HG02763 (cell line): Measurements from ENCODE around the gene NR3C2.
"Not testable (repeated sequence)": the region's sequence is repeated elsewhere in the genome, so short reads cannot be mapped to it uniquely, and the experiment has no call there.

Experiments used
- ATAC-seq: cut with Tn5 transposase; IDR thresholded peaks from one replicate; pipeline ENCODE4 v1.9.1; 2021; ENCODE audit warnings: mild to moderate bottlenecking, moderate library complexity; ENCODE audit not compliant: unreplicated experiment

NR3C2 gene

DNA sequence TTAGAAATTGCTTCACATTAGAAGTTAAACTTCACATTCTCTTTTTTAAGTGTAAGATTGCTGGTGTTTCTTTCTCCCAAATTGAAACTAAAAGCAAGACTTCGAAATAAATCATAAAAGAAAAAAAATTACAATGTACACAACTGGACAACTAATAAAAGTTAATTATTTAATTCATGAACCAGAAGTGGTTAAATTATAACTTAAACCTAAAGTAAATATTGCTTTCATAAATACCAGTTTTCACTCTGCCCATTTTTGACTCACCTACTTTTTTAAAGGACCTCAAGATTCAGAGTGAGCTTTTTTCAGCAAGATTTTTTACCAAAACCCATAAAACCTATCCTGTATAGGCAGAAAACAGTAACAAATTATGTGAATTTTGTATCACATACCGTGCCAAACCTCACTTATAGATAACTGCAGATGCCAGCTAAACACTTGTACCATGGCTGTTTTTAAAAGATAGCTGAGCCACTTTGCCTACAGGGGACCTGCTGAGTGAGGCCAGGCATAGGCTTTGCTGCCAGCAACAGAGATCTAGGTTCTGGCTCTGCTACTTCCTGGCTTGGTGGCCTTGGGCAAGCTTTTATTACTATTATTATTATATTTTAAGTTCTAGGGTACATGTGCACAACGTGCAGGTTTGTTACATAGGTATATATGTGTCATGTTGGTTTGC lies 259.8 kb downstream of the NR3C2 start:
- ATAC-seq, result no peak

DNA sequence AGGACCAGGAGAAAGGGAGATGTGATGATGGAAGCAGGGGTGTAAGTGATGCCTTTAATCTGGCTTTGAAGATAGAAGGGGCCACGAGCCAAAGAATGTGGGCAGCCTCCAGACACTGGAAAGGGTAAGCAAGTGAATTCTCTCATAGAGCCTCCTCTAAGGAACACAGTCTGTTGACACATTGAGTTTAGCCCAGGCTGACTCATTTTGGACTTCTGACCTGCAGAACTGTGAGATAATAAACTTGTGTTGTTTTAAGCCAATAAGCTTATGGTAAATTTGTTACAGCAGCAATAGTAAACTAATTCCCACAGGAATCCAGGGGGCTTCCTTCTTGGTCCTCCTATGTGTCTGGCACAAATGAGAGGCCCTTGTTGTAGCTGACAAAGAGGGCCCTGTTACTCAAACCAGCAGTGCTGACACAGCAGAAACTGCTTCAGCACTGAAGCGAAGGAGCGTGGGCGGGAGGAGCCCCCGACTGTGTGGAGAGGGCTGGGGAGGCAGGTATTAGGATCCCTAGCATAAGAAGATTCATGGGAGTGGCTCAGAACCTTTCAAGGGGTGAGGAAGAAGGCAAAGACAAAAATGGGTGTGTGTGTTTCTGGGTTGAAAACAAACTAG lies 268.7 kb downstream of the NR3C2 start:
- no peak for ATAC-seq

DNA sequence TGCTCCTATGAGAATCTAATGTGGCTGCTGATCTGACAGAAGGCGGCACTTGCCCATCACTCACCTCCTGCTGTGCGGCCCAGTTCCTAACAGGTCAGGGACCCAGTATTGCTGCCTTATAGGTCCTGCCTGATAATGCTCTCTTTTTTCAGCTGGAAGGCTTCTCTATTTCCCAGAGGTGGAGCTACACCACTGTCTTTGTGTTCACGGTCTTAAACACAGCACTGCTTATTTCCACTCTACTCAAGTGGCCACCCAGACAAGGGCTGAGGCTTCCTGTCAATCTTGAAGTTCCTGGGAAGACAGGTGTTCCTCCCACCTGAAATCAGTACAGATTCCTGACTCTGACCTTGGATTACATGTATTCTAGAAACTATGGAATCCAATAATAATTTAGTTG lies 270.6 kb downstream of the NR3C2 start:
- no peak for ATAC-seq

DNA sequence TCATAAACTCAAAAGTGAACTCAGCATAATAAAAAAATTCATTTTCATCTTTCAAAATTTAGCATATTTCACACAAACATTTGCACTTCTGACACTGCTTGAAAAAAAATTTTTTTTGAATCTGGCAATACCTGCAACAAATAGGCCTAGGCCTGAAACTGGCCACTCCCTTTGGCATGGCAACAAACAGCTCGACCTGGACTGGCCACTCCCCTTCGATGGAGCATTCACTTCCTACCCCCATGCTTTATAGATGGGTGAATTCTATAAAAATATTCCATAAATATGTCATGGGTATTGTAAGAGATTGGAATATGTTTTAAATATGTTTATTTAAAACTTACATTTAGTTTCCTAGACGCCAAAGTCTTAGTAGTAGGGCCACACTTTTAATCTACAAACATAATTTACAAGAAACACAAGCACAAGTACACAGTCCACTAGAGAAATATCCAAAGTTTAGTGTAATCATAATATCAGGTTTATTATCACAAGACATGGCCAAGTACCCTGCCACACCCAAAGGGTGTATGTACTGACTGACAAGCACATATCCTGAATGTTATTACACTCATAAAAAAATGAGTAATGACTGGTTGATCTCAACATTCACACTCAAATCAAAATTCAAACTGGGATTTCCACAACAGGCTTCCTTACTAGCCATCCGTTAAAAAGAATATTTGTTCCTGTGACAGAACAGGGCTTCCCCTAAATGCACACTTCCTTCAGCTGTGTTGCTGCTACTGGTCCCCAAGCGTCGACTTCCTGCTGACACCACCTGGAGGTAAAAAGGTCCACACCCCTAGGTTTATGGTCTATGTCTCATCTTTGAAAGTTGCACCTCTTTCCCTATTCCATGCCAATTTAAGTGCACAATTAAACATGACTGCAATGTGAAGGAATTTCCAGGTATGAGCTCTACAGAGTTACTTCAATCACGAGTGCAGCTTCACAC lies 271.5 kb downstream of the NR3C2 start:
- no peak for ATAC-seq

DNA sequence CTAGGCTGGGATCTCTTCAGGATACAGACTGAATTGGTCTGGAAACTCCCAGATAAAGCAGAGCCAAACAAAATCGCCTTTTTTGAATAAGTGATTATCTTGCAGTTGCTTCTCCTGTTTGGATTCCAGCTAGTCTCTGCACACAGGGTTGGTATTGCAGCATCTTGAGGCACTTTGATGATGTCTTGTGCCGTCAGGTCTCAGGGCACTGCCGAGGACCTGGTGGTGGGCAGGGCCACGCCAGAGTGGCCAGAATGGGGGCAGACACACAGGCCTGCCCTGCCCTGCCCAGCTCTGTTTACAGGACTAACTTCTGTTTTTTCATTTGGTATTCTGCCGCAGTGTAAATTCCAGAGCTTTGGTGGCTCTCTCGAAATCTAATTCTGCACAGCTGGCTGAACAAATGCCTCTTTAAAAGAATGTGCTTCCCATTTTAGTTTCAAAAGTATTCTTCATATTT lies 276.1 kb downstream of the NR3C2 start:
- no peak for ATAC-seq

DNA sequence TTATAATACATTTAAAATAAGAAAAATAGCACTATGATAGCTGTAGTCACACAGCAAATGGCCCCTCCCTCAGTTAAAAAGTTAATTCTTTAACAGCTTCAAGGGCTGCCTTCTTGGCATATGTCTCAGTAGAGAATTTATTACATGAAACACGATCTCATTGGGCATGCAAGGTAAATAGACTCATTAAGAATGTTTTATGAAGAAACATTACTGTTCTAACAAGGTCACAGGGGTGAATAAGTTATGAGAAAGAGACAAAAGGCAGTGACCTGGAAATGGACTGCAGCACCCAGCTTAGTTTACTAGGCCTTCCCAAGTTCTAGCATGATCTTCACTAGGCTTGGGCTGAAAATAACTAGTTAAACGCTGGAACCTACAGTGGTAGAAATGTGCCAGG lies 277.7 kb downstream of the NR3C2 start:
- no peak for ATAC-seq

DNA sequence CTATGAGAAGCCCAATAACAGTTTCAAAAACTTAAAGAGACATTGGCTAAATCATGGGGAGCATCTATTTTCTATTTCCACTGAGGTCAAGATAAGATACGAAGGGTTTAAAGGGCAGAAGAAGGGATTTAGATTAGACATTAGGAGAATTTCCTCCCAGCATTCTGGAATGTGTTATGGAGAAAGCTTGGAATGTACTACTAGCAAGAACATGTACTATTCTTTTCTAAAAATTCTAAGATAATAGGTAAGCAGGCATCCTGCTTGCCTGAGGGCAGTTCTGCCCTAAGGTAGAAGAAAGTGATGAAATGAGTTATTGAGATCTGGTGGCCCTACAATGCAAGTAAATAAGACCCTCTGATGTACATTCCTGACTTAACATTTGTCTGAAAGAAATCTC lies 279.2 kb downstream of the NR3C2 start:
- ATAC-seq, result no peak

DNA sequence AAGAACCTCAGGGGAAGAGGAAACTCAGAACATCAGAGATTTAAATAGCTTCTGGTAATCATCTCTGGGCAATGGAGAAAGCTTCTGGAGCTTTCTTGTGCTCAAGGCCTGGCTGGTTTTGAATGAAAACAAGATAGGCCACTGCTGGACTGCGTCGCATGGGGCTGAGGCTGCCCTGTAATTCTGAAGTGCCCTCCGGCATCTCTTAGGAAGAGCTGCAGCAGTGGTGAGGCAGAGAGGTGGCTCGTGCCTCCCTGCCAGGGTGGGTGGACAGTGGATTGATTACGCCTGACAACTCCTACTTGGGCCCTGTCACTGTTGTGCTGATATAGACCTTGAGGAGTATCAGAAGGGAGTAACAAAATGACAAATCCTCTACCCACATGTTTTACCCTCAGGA lies 279.7 kb downstream of the NR3C2 start:
- no peak for ATAC-seq

DNA sequence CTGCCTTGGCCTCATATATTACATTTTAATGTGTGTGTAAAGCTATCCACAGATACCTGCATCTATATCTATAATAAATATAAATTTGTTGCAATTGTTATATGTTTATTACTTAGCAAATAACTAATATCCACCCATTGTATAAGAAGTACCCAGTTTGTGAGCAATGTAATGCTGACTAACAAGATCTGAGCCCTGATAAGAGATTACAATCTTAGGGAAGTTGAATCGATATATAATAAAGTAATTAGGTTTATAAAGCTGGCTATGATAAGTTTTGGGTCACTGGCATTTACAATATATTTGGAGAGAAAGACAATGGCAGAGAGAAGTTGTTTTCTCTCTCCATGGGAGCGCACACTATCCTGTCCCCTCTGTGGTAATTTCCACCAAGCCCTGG lies 280.6 kb downstream of the NR3C2 start:
- ATAC-seq, result no peak

DNA sequence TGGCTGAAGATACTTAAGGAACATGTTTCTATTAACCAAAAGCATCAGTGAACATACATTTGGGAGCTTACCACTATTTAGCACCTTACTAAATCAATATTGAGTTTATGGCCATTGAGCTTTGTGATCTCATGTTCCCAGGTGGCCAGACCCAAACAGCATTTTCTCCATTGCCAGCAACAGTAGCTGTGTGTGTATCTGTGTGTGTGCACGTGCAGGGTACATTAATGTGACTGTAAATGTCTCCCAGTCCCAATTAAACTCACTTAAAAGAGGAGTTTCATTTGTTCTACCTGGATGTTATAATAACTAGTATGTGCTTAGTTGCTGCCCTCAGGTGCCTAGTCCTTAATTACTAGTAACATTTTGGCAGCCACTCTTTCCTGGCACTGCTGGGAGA lies 282.4 kb downstream of the NR3C2 start:
- ATAC-seq, result no peak

DNA sequence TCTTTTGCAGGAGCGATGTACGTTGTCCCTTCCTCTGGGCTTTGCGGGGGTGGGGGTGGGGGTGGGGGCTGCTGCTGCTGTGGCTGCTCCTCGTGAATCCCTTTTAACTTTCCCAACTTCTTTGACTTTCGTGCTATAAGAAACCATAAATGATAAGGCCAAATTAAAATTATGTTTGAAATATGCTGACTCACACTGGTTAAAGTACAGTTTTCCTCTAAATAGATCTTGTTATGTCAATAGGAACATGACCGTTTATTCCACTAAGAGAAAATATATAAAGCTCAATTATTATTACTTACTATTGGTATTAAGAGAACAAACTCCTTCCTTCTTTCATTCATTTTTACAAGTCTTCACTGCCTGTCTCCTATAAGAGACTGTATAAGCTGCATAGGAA lies 287.4 kb downstream of the NR3C2 start:
- ATAC-seq, result no peak

DNA sequence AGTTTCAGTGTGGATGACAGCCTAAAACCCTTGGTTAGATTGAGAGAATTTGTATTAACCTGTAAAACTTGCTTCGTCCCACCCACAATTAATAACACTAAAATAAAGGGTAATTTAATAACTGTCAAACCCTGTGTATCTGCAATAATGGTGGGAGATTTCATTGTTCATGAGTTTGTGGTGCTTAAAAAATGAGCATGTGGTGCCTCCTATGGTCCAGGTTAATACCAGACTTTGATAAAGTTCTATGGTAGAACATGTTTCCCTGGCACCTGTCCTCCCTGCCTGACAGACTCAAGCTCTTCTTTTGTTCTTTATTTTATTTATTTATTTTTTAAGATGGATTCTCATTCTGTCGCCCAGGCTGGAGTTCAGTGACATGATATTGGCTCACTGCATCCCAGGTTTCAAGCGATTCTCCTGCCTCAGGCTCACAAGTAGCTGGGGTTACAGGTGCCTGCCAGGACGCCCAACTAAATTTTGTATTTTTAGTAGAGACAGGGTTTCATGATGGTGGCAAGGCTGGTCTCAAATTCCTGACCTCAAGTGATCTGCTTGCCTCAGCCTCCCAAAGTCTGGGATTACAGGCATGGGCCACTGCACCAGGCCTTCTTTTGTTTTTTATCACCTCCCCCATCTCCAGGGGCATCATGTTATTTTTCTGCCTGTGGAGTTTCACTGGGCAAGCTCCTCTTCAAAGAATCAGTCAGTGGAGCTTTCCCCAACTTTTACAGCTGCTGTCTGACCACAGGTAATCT lies 289.2 kb downstream of the NR3C2 start:
- ATAC-seq, result no peak

DNA sequence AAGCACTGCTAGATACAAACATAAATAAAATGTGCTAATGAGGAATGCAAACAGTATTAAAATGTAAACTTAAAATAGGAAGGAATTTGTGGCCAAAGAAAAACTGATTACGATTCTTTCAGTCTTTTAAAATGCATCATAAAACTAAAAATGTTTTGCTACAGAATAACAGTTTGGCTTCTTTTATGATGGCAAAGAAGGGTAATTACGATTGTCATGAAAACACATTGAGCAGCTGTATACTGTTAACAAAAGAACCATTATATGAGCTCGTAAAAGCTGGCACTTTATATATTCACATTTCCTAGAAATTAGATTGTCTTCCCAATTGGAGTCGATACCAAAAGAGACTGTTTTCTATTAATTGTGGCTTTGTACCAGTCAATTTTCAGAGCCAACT lies 290.4 kb downstream of the NR3C2 start:
- ATAC-seq, result no peak

DNA sequence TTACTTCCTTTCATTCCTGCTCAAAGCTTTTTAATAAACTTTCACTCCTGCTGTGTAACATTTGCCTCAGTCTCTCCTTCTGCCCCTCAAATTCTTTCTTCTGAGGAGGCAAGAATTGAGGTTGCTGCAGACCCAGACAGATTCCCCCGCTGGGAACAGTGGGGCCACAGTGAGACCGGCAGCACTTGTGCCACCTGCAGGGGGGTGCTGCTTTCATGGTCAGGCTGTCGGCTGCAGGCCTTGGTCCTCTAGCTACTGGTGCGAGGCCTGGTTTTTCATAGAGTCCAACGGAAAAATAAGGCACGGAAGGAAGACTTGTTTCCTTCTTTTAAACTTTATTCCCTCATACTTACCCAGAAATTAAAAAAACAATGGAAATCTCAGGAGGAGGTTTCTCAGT lies 296.7 kb downstream of the NR3C2 start:
- no peak for ATAC-seq

DNA sequence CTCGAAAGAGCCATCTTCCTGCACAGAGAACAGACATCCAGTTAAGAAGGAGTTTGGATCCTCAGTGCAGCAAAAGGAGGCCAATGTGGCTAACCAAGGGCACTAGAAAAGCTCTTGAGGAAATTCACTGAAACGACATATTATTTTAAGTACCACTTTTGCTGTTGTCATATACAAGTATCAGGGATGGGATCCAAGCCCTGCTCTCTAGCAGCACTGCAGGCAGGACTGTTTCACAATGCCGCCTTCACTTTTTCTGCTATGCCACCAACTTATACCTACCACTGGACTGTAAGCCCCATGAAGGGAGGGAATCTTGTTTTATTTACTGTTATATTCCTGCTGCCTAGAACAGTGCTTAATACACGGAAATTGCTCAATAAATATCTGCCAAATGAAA lies 299.0 kb downstream of the NR3C2 start:
- no peak for ATAC-seq

DNA sequence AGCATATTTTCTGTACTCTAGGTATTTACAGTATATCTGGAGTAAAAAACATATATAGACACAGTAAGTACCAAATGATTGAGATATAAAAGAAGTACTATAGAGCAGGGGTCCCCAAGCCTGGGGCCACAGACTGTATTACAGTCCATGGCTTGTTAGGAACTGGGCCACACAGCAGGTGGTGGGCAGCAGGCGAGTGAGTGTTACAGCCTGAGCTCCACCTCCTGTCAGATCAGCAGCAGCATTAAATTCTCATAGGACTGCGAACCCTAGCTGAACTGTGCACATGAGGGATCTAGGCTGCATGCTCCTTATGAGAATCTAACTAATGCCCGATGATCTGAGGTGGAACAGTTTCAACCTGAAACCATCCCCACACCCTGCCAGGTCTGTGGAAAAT lies 300.7 kb downstream of the NR3C2 start:
- ATAC-seq, result no peak

DNA sequence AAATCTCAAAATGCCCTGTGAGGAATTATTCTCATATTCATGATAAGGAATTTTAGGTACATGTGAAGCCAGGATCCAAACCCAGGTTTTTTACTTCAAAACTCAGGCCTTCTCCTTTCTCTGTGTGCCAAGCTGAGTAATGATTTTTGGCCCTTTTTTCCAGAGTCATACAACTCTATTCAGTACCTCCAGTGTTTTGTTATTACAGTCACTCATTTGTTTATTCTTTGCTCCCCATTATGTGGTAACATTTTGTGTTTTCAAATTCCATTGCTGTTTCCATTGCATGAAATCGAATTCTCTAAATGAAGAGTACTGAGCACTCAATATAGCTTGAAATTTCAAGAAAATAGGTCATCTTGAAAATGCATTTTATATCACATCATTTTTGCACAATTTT lies 315.4 kb downstream of the NR3C2 start:
- no peak for ATAC-seq

DNA sequence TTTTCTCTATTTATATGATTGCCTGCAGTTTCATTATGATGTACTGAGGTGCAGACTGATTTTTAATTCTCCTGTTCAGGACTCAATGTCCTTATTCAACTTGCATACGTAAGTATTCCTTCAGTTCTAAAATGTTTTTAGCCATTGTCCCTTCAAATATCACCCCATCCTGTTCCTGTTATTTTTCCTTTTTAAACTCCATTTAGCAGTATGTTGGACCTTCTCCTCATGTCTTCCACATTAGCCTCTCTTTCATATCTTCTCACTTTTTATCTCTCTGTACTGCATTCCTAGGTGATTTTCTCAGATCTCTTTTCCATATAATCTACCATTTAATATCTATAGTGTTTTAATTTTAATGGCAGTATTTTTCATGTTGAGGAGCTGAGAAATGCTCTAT lies 317.7 kb downstream of the NR3C2 start:
- ATAC-seq, result no peak

DNA sequence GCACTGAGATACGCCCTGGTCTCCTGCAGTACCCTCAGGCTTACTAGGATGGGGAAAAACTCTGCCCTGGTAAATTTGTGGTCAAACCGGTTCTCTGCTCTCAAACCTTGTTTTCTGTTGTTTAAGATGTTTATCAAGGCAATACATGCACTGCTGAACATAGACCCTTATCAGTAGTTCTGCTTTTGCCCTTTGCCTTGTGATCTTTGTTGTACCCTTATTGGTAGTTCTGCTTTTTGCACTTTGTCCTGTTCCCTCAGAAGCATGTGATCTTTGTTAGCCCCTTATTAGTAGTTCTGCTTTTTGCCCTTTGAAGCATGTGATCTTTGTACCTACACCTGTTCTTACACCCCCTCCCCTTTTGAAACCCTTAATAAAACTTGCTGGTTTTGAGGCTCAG lies 319.1 kb downstream of the NR3C2 start:
- not testable (repeated sequence) for ATAC-seq

DNA sequence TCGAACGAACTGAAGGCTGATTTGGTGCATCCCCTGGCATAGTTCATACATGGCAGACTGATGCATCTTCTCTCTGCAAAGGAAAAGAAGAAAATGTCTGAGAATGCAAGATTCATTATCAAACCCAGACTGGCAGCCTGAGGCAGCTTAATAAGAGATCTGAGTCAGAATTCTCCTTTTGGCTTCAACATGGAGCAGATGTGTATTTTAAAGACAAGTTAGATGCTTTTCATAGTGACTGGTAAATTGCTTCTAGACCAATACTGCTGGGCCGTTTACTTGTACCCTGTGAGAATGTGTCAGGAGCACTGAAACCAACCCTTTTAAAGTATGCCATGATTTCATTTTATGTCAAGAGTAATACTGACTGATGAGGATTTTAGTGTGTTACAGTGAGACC lies 322.0 kb downstream of the NR3C2 start:
- ATAC-seq, result no peak

DNA sequence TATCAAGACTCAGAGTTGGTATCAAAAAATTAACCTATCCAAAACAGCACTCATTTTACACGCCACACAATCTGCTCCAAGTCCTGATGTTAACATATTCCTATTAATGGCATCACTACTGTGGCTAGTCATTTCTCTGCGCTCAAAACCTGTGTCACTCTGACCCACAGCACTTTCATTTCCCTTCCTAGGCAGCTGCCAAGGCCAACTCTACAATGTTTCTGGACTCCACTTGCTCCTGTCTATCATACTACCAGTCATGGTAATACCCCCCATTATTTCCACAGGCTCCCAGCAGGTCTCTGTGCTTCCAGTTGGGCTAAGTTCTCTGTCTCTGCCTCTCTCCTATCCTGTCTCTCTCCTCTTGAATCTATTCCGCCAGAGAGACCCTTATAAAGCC lies 323.6 kb downstream of the NR3C2 start:
- no peak for ATAC-seq
